Neural cell (in vitro differentiated cells): Measurements from ENCODE around the gene MYO3B. TPM values are rescaled to one million over a fixed set of nuclear protein-coding genes. Genes with fewer than 3 reads are reported as not detected.

ENCODE experiments used
- H2AFZ ChIP-seq: fragments of 200-600, 300-800 bp; sonication (generic), shearing (Covaris generic); 2 replicates; pipeline ENCODE4 v1.6.0; 2014; ENCODE audit warnings: low read depth, mild to moderate bottlenecking, antibody characterized with exemption, low read length, moderate library complexity
- H3F3A ChIP-seq: fragments of 200-600 bp; shearing (Covaris generic); 2 replicates; pipeline ENCODE4 v1.6.1; 2016; ENCODE audit warnings: mild to moderate bottlenecking, moderate library complexity, mixed read lengths, antibody characterized with exemption, low read length; ENCODE audit not compliant: insufficient read depth, poor library complexity, severe bottlenecking
- H3K27ac ChIP-seq: fragments of 200-600, 300-800 bp; sonication (generic), shearing (Covaris generic); 2 replicates; pipeline ENCODE4 v1.5.1; 2014; ENCODE audit warnings: mild to moderate bottlenecking, low read length, moderate library complexity
- H3K27me3 ChIP-seq: fragments of 300-800, 200-600 bp; sonication (generic), shearing (Covaris generic); 2 replicates; pipeline ENCODE4 v1.6.0; 2014; ENCODE audit warnings: mild to moderate bottlenecking, low read depth, low read length, moderate library complexity; ENCODE audit not compliant: insufficient read depth
- H3K36me3 ChIP-seq: fragments of 300-800, 200-600 bp; sonication (generic), shearing (Covaris generic); 2 replicates; pipeline ENCODE4 v1.5.1; 2014; ENCODE audit warnings: mild to moderate bottlenecking, antibody characterized with exemption, low read length, moderate library complexity; ENCODE audit not compliant: insufficient read depth
- H3K4me2 ChIP-seq: fragments of 300-800, 200-600 bp; sonication (generic), shearing (Covaris generic); 2 replicates; pipeline ENCODE4 v1.6.0; 2014; ENCODE audit warnings: mild to moderate bottlenecking, low read length
- H3K4me3 ChIP-seq: fragments of 300-800, 200-600 bp; sonication (generic), shearing (Covaris generic); 2 replicates; pipeline ENCODE4 v1.5.1; 2014; ENCODE audit warnings: mild to moderate bottlenecking, low read length, moderate library complexity
- H3K79me2 ChIP-seq: fragments of 200-600 bp; shearing (Covaris generic); replicated peaks from 2 replicates; pipeline ENCODE4 v1.6.0; 2014; ENCODE audit warnings: mild to moderate bottlenecking, low read length, moderate library complexity; ENCODE audit not compliant: insufficient read depth
- H3K9ac ChIP-seq: fragments of 300-800, 200-600 bp; sonication (generic), shearing (Covaris generic); 2 replicates; pipeline ENCODE4 v1.6.1; 2016; ENCODE audit warnings: mild to moderate bottlenecking, low read length, mixed read lengths
- H3K9me2 ChIP-seq: fragments of 200-600 bp; shearing (Covaris generic); 2 replicates; pipeline ENCODE4 v1.6.1; 2016; ENCODE audit warnings: mild to moderate bottlenecking, low read length, mixed read lengths; ENCODE audit not compliant: insufficient read depth
- H3K9me3 ChIP-seq: fragments of 200-600, 300-800 bp; sonication (generic), shearing (Covaris generic); 2 replicates; pipeline ENCODE4 v1.6.1; 2016; ENCODE audit warnings: mild to moderate bottlenecking, mixed run types, low read length, moderate library complexity, mixed read lengths
- H4K20me1 ChIP-seq: fragments of 200-600 bp; shearing (Covaris generic); 2 replicates; pipeline ENCODE4 v1.6.1; 2016; ENCODE audit warnings: mild to moderate bottlenecking, mixed run types; ENCODE audit not compliant: insufficient read depth
- EP300 ChIP-seq: fragments of 450-650 bp; conservative IDR thresholded peaks from 2 replicates; pipeline ENCODE4 v1.6.1; 2014; ENCODE audit warnings: antibody characterized with exemption, mild to moderate bottlenecking, moderate library complexity; ENCODE audit not compliant: poor library complexity, severe bottlenecking
- EZH2 ChIP-seq: fragments of 200-600, 300-800 bp; shearing (Covaris generic), sonication (generic); IDR thresholded peaks from 2 replicates; pipeline ENCODE4 v1.6.1; 2014; ENCODE audit warnings: antibody characterized with exemption, low read length, borderline replicate concordance, mild to moderate bottlenecking; ENCODE audit not compliant: insufficient read depth, poor library complexity, severe bottlenecking
- MXI1 ChIP-seq: fragments of 450-650 bp; conservative IDR thresholded peaks from 2 replicates; pipeline ENCODE4 v1.6.1; 2014; ENCODE audit warnings: antibody characterized with exemption, mild to moderate bottlenecking; ENCODE audit not compliant: poor library complexity, severe bottlenecking
- POLR2AphosphoS5 ChIP-seq: IDR thresholded peaks from 2 replicates; pipeline ENCODE4 v1.6.1; 2012
- RAD21 ChIP-seq: fragments of 450-650 bp; conservative IDR thresholded peaks from 2 replicates; pipeline ENCODE4 v1.6.1; 2014; ENCODE audit warnings: antibody characterized with exemption, mild to moderate bottlenecking, moderate library complexity
- SMC3 ChIP-seq: fragments of 450-650 bp; conservative IDR thresholded peaks from 2 replicates; pipeline ENCODE4 v1.6.1; 2014; ENCODE audit warnings: antibody characterized with exemption, mild to moderate bottlenecking, moderate library complexity; ENCODE audit not compliant: poor library complexity
- TAF1 ChIP-seq: IDR thresholded peaks from 2 replicates; pipeline ENCODE4 v1.6.1; 2012; ENCODE audit warnings: low read depth
- polyA plus RNA-seq: library from polyadenylated mRNA; depleted of rRNA; stranded (reverse); fragments of >200 nt; gene quantifications from 2 replicates; pipeline ENCODE4 v1.2.3, GENCODE V29; 2014
- TF ChIP-seq, protein P1 (sequence below): fragments of 450-650 bp; IDR thresholded peaks from 2 replicates; pipeline ENCODE4 v1.5.1; 2014; ENCODE audit warnings: antibody characterized with exemption, mild to moderate bottlenecking, moderate library complexity; ENCODE audit not compliant: poor library complexity, severe bottlenecking
- TF ChIP-seq, protein P2 (sequence below): IDR thresholded peaks from 2 replicates; pipeline ENCODE4 v1.6.1; 2012; ENCODE audit warnings: borderline replicate concordance

MYO3B gene
- polyA plus RNA-seq, 1 donor from 2014 or later = 0.11 TPM

DNA sequence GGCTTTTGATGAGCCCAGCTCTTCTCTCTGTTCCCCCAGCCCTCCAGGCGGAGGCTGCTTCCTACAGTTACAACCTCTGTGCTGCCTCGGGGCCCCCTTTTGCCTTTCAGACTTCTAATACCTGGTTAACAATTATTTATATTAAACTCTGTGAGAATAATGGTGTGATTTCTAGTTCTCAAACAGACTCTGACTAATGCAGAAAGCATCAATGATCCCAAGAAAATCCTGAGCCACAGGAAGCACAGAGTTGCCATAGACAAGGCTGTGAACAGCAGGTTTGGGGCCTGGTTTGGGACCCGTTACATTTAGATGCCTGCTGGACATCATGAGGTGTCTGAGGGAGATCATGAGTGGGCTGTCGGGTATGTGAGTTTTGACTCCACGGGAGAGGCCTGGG, 37.4 kb upstream of the MYO3B start:
- H3K9me2 ChIP-seq = no peaks in the 10 kb centered on the region
- H3K9me3 ChIP-seq = no peaks in the 10 kb centered on the region
- no peak overlapping the region for H3K4me3 ChIP-seq
- no peaks in the 10 kb centered on the region for H3K36me3 ChIP-seq
- TF ChIP-seq MXI1 (no peak), POLR2AphosphoS5 (no peak), TAF1 (no peak), EZH2 (no peak), RAD21 (no peak), EP300 (no peak), SMC3 (no peak)
- TF ChIP-seq, protein P1, sequence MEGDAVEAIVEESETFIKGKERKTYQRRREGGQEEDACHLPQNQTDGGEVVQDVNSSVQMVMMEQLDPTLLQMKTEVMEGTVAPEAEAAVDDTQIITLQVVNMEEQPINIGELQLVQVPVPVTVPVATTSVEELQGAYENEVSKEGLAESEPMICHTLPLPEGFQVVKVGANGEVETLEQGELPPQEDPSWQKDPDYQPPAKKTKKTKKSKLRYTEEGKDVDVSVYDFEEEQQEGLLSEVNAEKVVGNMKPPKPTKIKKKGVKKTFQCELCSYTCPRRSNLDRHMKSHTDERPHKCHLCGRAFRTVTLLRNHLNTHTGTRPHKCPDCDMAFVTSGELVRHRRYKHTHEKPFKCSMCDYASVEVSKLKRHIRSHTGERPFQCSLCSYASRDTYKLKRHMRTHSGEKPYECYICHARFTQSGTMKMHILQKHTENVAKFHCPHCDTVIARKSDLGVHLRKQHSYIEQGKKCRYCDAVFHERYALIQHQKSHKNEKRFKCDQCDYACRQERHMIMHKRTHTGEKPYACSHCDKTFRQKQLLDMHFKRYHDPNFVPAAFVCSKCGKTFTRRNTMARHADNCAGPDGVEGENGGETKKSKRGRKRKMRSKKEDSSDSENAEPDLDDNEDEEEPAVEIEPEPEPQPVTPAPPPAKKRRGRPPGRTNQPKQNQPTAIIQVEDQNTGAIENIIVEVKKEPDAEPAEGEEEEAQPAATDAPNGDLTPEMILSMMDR = no peak
- TF ChIP-seq, protein P2, sequence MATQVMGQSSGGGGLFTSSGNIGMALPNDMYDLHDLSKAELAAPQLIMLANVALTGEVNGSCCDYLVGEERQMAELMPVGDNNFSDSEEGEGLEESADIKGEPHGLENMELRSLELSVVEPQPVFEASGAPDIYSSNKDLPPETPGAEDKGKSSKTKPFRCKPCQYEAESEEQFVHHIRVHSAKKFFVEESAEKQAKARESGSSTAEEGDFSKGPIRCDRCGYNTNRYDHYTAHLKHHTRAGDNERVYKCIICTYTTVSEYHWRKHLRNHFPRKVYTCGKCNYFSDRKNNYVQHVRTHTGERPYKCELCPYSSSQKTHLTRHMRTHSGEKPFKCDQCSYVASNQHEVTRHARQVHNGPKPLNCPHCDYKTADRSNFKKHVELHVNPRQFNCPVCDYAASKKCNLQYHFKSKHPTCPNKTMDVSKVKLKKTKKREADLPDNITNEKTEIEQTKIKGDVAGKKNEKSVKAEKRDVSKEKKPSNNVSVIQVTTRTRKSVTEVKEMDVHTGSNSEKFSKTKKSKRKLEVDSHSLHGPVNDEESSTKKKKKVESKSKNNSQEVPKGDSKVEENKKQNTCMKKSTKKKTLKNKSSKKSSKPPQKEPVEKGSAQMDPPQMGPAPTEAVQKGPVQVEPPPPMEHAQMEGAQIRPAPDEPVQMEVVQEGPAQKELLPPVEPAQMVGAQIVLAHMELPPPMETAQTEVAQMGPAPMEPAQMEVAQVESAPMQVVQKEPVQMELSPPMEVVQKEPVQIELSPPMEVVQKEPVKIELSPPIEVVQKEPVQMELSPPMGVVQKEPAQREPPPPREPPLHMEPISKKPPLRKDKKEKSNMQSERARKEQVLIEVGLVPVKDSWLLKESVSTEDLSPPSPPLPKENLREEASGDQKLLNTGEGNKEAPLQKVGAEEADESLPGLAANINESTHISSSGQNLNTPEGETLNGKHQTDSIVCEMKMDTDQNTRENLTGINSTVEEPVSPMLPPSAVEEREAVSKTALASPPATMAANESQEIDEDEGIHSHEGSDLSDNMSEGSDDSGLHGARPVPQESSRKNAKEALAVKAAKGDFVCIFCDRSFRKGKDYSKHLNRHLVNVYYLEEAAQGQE = no peak
- H3K9ac ChIP-seq = no peak overlapping the region
- H3K79me2 ChIP-seq = no peaks in the 10 kb centered on the region
- H3F3A ChIP-seq = no peaks in the 10 kb centered on the region
- H3K27me3 ChIP-seq = no peaks in the 10 kb centered on the region
- H3K27ac ChIP-seq = no peak overlapping the region
- H2AFZ ChIP-seq = no peak overlapping the region
- H4K20me1 ChIP-seq = no peaks in the 10 kb centered on the region
- no peak overlapping the region for H3K4me2 ChIP-seq

DNA sequence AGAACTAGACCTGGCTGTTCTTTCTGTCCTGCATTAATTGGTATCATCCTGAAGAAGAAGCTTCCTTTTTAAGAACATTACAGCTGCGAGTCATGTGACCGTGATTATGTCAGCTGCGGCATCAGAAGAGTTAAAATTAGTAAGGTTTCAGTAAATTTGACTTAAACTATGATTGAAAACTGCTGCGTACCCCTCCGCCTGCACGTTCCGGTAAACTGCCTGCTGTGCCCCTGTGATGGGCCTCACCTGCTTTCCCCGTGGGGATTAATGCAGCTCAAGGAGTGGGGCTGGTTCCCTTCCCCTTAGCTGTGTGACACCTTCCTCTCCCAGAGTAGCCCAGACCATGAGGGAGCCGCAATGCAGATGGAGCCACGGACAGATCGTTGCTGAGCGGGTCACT, 36.1 kb upstream of the MYO3B start:
- Histone ChIP-seq H3K36me3 (no peaks in the 10 kb centered on the region), H2AFZ (no peak overlapping the region), H4K20me1 (no peaks in the 10 kb centered on the region), H3K9me3 (no peaks in the 10 kb centered on the region), H3K9ac (no peak overlapping the region), H3K27ac (no peak overlapping the region), H3K4me3 (no peak overlapping the region), H3K79me2 (no peaks in the 10 kb centered on the region), H3K27me3 (no peaks in the 10 kb centered on the region), H3F3A (no peaks in the 10 kb centered on the region), H3K4me2 (no peak overlapping the region), H3K9me2 (no peaks in the 10 kb centered on the region)
- no peak for TF ChIP-seq SMC3
- TF ChIP-seq MXI1 = no peak
- TF ChIP-seq, protein P1 = no peak
- TF ChIP-seq TAF1 = no peak
- no peak for TF ChIP-seq EP300
- no peak for TF ChIP-seq POLR2AphosphoS5
- no peak for TF ChIP-seq EZH2
- TF ChIP-seq RAD21 = no peak
- TF ChIP-seq, protein P2 = no peak
